ENCODE measurements around the gene MPRIP. TPM values are rescaled to one million over a fixed set of nuclear protein-coding genes. Genes with fewer than 3 reads are reported as not detected.

The MPRIP gene
- total and polyA plus RNA-seq, 2 of the 13 experiments (the other 11 are each of a cell fraction or from before 2014, with no cell fraction given): 50.2 to 52.4 TPM

GRCh38 chr17:17077861-17078732, 35.8 kb downstream of the MPRIP start (continued):
- peak; percentile 90 for TF ChIP-seq ARID5B (CRISPR knock-in tag; IDR thresholded peaks at IDR 0.05)
- TF ChIP-seq ZMYM4 (CRISPR knock-in tag; IDR thresholded peaks at IDR 0.05): peak; percentile 86
- peak; percentile 79; the same call in 1 of the 2 replicates for TF ChIP-seq PHF21A (CRISPR knock-in tag; IDR thresholded peaks at IDR 0.05)
- peak; percentile 66 for TF ChIP-seq RXRA (CRISPR knock-in tag; IDR thresholded peaks at IDR 0.05)
- peak; percentile 63; the same call in 1 of the 2 replicates for TF ChIP-seq ZNF12 (CRISPR knock-in tag; IDR thresholded peaks at IDR 0.05)
- TF ChIP-seq JUN (CRISPR knock-in tag; IDR thresholded peaks at IDR 0.05): peak; percentile 58; the same call in 1 of the 2 replicates
- no peak for TF ChIP-seq SOX6 (IDR thresholded peaks at IDR 0.05)
- TF ChIP-seq SOX6 (CRISPR knock-in tag; IDR thresholded peaks at IDR 0.05): peak; percentile 81
- TF ChIP-seq MXD4 (CRISPR knock-in tag; IDR thresholded peaks at IDR 0.05): peak; percentile 86; the same call in 1 of the 2 replicates
- peak; percentile 52; the same call in 1 of the 2 replicates for TF ChIP-seq ZNF441 (CRISPR knock-in tag; IDR thresholded peaks at IDR 0.05; ENCODE audit: borderline replicate concordance)
- no peak for TF ChIP-seq SATB2 (CRISPR knock-in tag; IDR thresholded peaks at IDR 0.05)
- peak in 1 of 2 experiments; percentile 59; a peak in 2 of 4 replicates for TF ChIP-seq EP300 (IDR thresholded peaks at IDR 0.05; ENCODE audit: low read depth in 2 of 2, low read length in 2 of 2)
- no peak for TF ChIP-seq EP300 (CRISPR knock-in tag; IDR thresholded peaks at IDR 0.05; ENCODE audit: borderline replicate concordance)
- peak; percentile 75 for TF ChIP-seq FOXA3 (CRISPR knock-in tag; IDR thresholded peaks at IDR 0.05)
- TF ChIP-seq ZNF556 (CRISPR knock-in tag; IDR thresholded peaks at IDR 0.05; ENCODE audit: borderline replicate concordance): peak; percentile 83
- peak; percentile 51; the same call in 1 of the 2 replicates for TF ChIP-seq TFDP2 (CRISPR knock-in tag; IDR thresholded peaks at IDR 0.05)
- TF ChIP-seq TBX2 (CRISPR knock-in tag; IDR thresholded peaks at IDR 0.05; ENCODE audit: borderline replicate concordance): peak; percentile 66; the same call in 1 of the 2 replicates
- TF ChIP-seq ZNF263 (CRISPR knock-in tag; IDR thresholded peaks at IDR 0.05): peak; percentile 99
- peak; percentile 54; the same call in 1 of the 2 replicates for TF ChIP-seq KDM5B (CRISPR knock-in tag; IDR thresholded peaks at IDR 0.05; ENCODE audit: borderline replicate concordance)
- TF ChIP-seq RARA (CRISPR knock-in tag; IDR thresholded peaks at IDR 0.05): peak; percentile 76
- peak; percentile 56; the same call in 1 of the 2 replicates for TF ChIP-seq ZNF251 (CRISPR knock-in tag; IDR thresholded peaks at IDR 0.05)
- no peak for TF ChIP-seq KDM2A (CRISPR knock-in tag; IDR thresholded peaks at IDR 0.05; ENCODE audit: borderline replicate concordance, low read depth)
- peak; percentile 85; the same call in 1 of the 2 replicates for TF ChIP-seq ZNF230 (CRISPR knock-in tag; IDR thresholded peaks at IDR 0.05)
- peak; percentile 79; the same call in 1 of the 2 replicates for TF ChIP-seq ZBTB7A (CRISPR knock-in tag; IDR thresholded peaks at IDR 0.05)
- TF ChIP-seq NR0B2 (CRISPR knock-in tag; IDR thresholded peaks at IDR 0.05): peak; percentile 77; the same call in 1 of the 2 replicates
- TF ChIP-seq ZNF207 (IDR thresholded peaks at IDR 0.05; ENCODE audit: borderline replicate concordance): no peak
